H1 (cell line): ENCODE measurements around the gene COPS9. TPM values are rescaled to one million over a fixed set of nuclear protein-coding genes. Genes with fewer than 3 reads are reported as not detected.

Experiments used
- PHF8 ChIP-seq: fragments of 200-600 bp; sonication (generic); conservative IDR thresholded peaks from 2 replicates; pipeline ENCODE4 v1.7.1; 2012; ENCODE audit warnings: low read depth, mild to moderate bottlenecking, inconsistent platforms, low read length, moderate library complexity
- ZNF274 ChIP-seq: IDR thresholded peaks from 2 replicates; pipeline ENCODE4 v1.7.0; 2012; ENCODE audit warnings: low read length, borderline replicate concordance; ENCODE audit errors: extremely low read depth
- polyA plus RNA-seq, 7 experiments: library from polyadenylated mRNA; depleted of rRNA in 3 of 7; stranded (reverse) in 5 of 7; unstranded in 2 of 7; fragments of >200 nt in 5 of 7; fragments of 200-250 nt in 2 of 7; gene quantifications; 1 replicate in 5 of 7; 2 replicates in 1 of 7; 4 replicates in 1 of 7; pipeline versions ENCODE4 v1.2.1 to v1.2.3, GENCODE V29; 2011 to 2013; ENCODE audit warnings: missing spikeins in 2 of 7, mixed read lengths in 2 of 7
- total RNA-seq: library from RNA; stranded (reverse); fragmentation: NEBNext Ultra II Directional; extraction: Animal tissue kit (Norgen Biotek cat#: 25700); gene quantifications from 2 replicates; pipeline ENCODE4 v1.2.1, GENCODE V29; 2021
- TF ChIP-seq, protein P1 (sequence below): fragments of 300-600 bp; sonication (generic); IDR thresholded peaks from 2 replicates; pipeline ENCODE4 v1.7.1; 2012; ENCODE audit warnings: low read length, moderate library complexity, mild to moderate bottlenecking, inconsistent platforms; ENCODE audit not compliant: insufficient replicate concordance
- TF ChIP-seq, protein P2 (sequence below), 3 experiments: IDR thresholded peaks; 1 replicate in 2 of 3; 2 replicates in 1 of 3; pipeline versions ENCODE4 v1.5.1 to v1.6.1; 2011; ENCODE audit warnings: low read length in 3 of 3, mild to moderate bottlenecking in 3 of 3, inconsistent platforms in 2 of 3, low read depth in 1 of 3, moderate library complexity in 1 of 3; ENCODE audit not compliant: insufficient read depth in 1 of 3; ENCODE audit errors: control extremely low read depth in 1 of 3

The COPS9 gene
- total and polyA plus RNA-seq, 2 of the 8 experiments (the other 6 are each of a cell fraction or from before 2014, with no cell fraction given), result 154 to 234 TPM

DNA sequence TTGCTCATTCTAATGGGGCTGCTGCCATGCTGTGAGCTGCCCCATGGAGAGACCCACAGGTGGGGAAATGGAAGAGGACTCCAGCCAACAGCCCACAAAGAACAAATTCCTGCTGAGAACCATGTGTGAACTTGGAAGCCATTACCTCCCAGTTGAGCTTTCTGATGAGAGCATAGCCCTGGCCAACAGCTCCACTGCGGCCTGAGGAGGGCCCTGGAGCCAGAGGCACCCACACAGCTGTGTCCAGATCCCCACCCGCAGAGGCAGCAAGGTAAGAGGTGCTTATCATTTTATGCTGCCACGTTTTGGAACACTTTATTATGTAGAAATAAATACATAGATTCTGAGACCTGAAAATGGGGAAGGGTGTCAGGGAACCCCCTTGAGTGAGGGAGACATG, 48.6 kb upstream of the COPS9 start (continued):
- TF ChIP-seq, protein P1, sequence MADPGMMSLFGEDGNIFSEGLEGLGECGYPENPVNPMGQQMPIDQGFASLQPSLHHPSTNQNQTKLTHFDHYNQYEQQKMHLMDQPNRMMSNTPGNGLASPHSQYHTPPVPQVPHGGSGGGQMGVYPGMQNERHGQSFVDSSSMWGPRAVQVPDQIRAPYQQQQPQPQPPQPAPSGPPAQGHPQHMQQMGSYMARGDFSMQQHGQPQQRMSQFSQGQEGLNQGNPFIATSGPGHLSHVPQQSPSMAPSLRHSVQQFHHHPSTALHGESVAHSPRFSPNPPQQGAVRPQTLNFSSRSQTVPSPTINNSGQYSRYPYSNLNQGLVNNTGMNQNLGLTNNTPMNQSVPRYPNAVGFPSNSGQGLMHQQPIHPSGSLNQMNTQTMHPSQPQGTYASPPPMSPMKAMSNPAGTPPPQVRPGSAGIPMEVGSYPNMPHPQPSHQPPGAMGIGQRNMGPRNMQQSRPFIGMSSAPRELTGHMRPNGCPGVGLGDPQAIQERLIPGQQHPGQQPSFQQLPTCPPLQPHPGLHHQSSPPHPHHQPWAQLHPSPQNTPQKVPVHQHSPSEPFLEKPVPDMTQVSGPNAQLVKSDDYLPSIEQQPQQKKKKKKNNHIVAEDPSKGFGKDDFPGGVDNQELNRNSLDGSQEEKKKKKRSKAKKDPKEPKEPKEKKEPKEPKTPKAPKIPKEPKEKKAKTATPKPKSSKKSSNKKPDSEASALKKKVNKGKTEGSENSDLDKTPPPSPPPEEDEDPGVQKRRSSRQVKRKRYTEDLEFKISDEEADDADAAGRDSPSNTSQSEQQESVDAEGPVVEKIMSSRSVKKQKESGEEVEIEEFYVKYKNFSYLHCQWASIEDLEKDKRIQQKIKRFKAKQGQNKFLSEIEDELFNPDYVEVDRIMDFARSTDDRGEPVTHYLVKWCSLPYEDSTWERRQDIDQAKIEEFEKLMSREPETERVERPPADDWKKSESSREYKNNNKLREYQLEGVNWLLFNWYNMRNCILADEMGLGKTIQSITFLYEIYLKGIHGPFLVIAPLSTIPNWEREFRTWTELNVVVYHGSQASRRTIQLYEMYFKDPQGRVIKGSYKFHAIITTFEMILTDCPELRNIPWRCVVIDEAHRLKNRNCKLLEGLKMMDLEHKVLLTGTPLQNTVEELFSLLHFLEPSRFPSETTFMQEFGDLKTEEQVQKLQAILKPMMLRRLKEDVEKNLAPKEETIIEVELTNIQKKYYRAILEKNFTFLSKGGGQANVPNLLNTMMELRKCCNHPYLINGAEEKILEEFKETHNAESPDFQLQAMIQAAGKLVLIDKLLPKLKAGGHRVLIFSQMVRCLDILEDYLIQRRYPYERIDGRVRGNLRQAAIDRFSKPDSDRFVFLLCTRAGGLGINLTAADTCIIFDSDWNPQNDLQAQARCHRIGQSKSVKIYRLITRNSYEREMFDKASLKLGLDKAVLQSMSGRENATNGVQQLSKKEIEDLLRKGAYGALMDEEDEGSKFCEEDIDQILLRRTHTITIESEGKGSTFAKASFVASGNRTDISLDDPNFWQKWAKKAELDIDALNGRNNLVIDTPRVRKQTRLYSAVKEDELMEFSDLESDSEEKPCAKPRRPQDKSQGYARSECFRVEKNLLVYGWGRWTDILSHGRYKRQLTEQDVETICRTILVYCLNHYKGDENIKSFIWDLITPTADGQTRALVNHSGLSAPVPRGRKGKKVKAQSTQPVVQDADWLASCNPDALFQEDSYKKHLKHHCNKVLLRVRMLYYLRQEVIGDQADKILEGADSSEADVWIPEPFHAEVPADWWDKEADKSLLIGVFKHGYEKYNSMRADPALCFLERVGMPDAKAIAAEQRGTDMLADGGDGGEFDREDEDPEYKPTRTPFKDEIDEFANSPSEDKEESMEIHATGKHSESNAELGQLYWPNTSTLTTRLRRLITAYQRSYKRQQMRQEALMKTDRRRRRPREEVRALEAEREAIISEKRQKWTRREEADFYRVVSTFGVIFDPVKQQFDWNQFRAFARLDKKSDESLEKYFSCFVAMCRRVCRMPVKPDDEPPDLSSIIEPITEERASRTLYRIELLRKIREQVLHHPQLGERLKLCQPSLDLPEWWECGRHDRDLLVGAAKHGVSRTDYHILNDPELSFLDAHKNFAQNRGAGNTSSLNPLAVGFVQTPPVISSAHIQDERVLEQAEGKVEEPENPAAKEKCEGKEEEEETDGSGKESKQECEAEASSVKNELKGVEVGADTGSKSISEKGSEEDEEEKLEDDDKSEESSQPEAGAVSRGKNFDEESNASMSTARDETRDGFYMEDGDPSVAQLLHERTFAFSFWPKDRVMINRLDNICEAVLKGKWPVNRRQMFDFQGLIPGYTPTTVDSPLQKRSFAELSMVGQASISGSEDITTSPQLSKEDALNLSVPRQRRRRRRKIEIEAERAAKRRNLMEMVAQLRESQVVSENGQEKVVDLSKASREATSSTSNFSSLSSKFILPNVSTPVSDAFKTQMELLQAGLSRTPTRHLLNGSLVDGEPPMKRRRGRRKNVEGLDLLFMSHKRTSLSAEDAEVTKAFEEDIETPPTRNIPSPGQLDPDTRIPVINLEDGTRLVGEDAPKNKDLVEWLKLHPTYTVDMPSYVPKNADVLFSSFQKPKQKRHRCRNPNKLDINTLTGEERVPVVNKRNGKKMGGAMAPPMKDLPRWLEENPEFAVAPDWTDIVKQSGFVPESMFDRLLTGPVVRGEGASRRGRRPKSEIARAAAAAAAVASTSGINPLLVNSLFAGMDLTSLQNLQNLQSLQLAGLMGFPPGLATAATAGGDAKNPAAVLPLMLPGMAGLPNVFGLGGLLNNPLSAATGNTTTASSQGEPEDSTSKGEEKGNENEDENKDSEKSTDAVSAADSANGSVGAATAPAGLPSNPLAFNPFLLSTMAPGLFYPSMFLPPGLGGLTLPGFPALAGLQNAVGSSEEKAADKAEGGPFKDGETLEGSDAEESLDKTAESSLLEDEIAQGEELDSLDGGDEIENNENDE, result no peak
- TF ChIP-seq PHF8 (no peak), ZNF274 (no peak)
- TF ChIP-seq, protein P2, sequence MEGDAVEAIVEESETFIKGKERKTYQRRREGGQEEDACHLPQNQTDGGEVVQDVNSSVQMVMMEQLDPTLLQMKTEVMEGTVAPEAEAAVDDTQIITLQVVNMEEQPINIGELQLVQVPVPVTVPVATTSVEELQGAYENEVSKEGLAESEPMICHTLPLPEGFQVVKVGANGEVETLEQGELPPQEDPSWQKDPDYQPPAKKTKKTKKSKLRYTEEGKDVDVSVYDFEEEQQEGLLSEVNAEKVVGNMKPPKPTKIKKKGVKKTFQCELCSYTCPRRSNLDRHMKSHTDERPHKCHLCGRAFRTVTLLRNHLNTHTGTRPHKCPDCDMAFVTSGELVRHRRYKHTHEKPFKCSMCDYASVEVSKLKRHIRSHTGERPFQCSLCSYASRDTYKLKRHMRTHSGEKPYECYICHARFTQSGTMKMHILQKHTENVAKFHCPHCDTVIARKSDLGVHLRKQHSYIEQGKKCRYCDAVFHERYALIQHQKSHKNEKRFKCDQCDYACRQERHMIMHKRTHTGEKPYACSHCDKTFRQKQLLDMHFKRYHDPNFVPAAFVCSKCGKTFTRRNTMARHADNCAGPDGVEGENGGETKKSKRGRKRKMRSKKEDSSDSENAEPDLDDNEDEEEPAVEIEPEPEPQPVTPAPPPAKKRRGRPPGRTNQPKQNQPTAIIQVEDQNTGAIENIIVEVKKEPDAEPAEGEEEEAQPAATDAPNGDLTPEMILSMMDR (IDR thresholded peaks at IDR 0.05; ENCODE audit: control extremely low read depth in 1 of 3, insufficient read depth in 1 of 3, low read depth in 1 of 3, low read length in 3 of 3), result no peak
